Measurements from ENCODE around the gene RBMS3. TPM values are rescaled to one million over a fixed set of nuclear protein-coding genes. Genes with fewer than 3 reads are reported as not detected.
A peak's percentile ranks its signal among the peaks of the same experiment; 100 is the strongest.

The RBMS3 gene
- total RNA-seq, 1 experiment from 2014 or later, result 7.4 TPM

GRCh38 chr3:29635888-29636287 is 355.0 kb downstream of the RBMS3 start:
- no peak for DNase-seq
- Histone ChIP-seq H3K4me1 (no peaks in the 10 kb centered on the region), H3K9me3 (no peaks in the 10 kb centered on the region), H3K36me3 (ENCODE audit: control insufficient read depth, insufficient read depth, low read length) (no peaks in the 10 kb centered on the region), H3K4me3 (ENCODE audit: low read depth, low read length) (no peak overlapping the region), H3K27me3 (replicated peaks; ENCODE audit: control insufficient read depth, insufficient read depth, low read length) (no peaks in the 10 kb centered on the region)
- TF ChIP-seq, protein P1, sequence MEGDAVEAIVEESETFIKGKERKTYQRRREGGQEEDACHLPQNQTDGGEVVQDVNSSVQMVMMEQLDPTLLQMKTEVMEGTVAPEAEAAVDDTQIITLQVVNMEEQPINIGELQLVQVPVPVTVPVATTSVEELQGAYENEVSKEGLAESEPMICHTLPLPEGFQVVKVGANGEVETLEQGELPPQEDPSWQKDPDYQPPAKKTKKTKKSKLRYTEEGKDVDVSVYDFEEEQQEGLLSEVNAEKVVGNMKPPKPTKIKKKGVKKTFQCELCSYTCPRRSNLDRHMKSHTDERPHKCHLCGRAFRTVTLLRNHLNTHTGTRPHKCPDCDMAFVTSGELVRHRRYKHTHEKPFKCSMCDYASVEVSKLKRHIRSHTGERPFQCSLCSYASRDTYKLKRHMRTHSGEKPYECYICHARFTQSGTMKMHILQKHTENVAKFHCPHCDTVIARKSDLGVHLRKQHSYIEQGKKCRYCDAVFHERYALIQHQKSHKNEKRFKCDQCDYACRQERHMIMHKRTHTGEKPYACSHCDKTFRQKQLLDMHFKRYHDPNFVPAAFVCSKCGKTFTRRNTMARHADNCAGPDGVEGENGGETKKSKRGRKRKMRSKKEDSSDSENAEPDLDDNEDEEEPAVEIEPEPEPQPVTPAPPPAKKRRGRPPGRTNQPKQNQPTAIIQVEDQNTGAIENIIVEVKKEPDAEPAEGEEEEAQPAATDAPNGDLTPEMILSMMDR (IDR thresholded peaks at IDR 0.05; ENCODE audit: insufficient read depth in 1 of 2, low read depth in 1 of 2, low read length in 1 of 2, severe bottlenecking in 1 of 2, unreplicated experiment in 1 of 2), result no peak
- Mint-ChIP-seq H3K36me3 (ENCODE audit: insufficient read depth, unreplicated experiment) (no peaks in the 10 kb centered on the region), H3K4me3 (ENCODE audit: unreplicated experiment) (no peak overlapping the region), H3K27ac (ENCODE audit: unreplicated experiment) (no peak overlapping the region), H3K4me1 (ENCODE audit: low read depth, unreplicated experiment) (peaks cover 13% of the 10 kb centered on the region), H3K27me3 (ENCODE audit: insufficient read depth, unreplicated experiment) (no peaks in the 10 kb centered on the region), H3K9me3 (ENCODE audit: unreplicated experiment) (peaks cover 14% of the 10 kb centered on the region)
- POLR2A ChIA-PET, result no interaction called here
- intact Hi-C loops (cut with micrococcal nuclease; ENCODE audit: unreplicated experiment), result no loop called here
- no TSS peak for BruUV-seq (replicated peaks)
- CTCF ChIA-PET, result no interaction called here

DNA sequence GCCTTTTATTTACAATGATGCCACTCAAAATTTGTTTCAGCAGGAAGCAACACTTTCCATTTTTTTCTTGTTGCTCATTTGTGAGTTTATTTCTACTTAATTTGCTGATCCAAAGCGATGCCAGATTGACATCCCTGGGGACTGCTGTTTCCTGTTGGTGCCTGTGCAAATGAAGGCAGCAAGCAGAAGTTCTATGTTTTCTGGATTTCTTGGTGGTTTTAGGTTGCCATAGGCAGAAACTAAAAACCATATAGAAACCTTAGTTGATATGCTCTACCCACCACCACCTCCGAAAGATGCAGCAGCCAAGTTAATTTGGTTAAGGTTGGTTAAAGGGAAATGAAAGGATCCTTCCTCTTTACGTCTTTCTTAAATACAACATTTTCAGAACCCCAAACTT is 356.2 kb downstream of the RBMS3 start:
- peaks cover 13% of the 10 kb centered on the region for H3K4me1 Mint-ChIP-seq (ENCODE audit: low read depth, unreplicated experiment)
- TF ChIP-seq, protein P1 (IDR thresholded peaks at IDR 0.05; ENCODE audit: insufficient read depth in 1 of 2, low read depth in 1 of 2, low read length in 1 of 2, severe bottlenecking in 1 of 2, unreplicated experiment in 1 of 2), result no peak
- ChIA-PET POLR2A (no interaction called here), CTCF (no interaction called here)
- no peaks in the 10 kb centered on the region for H3K9me3 ChIP-seq
- H3K9me3 Mint-ChIP-seq (ENCODE audit: unreplicated experiment), result peaks cover 14% of the 10 kb centered on the region
- BruUV-seq (replicated peaks), result no TSS peak
- no peaks in the 10 kb centered on the region for H3K36me3 ChIP-seq (ENCODE audit: control insufficient read depth, insufficient read depth, low read length)
- H3K4me3 Mint-ChIP-seq (ENCODE audit: unreplicated experiment), result no peak overlapping the region
- intact Hi-C loops (cut with micrococcal nuclease; ENCODE audit: unreplicated experiment), result no loop called here
- no peak overlapping the region for H3K27ac Mint-ChIP-seq (ENCODE audit: unreplicated experiment)
- H3K27me3 ChIP-seq (replicated peaks; ENCODE audit: control insufficient read depth, insufficient read depth, low read length), result no peaks in the 10 kb centered on the region
- H3K36me3 Mint-ChIP-seq (ENCODE audit: insufficient read depth, unreplicated experiment), result no peaks in the 10 kb centered on the region
- H3K4me3 ChIP-seq (ENCODE audit: low read depth, low read length), result no peak overlapping the region
- no peak for DNase-seq
- H3K27me3 Mint-ChIP-seq (ENCODE audit: insufficient read depth, unreplicated experiment), result no peaks in the 10 kb centered on the region
- H3K4me1 ChIP-seq, result no peaks in the 10 kb centered on the region

- TF ChIP-seq, protein P1 (IDR thresholded peaks at IDR 0.05; ENCODE audit: insufficient read depth in 1 of 2, low read depth in 1 of 2, low read length in 1 of 2, severe bottlenecking in 1 of 2, unreplicated experiment in 1 of 2), result no peak
- Mint-ChIP-seq H3K27me3 (ENCODE audit: insufficient read depth, unreplicated experiment) (no peaks in the 10 kb centered on the region), H3K4me1 (ENCODE audit: low read depth, unreplicated experiment) (peaks cover 13% of the 10 kb centered on the region), H3K9me3 (ENCODE audit: unreplicated experiment) (peaks cover 14% of the 10 kb centered on the region), H3K27ac (ENCODE audit: unreplicated experiment) (no peak overlapping the region), H3K4me3 (ENCODE audit: unreplicated experiment) (no peak overlapping the region), H3K36me3 (ENCODE audit: insufficient read depth, unreplicated experiment) (no peaks in the 10 kb centered on the region)
- H3K36me3 ChIP-seq (ENCODE audit: control insufficient read depth, insufficient read depth, low read length), result no peaks in the 10 kb centered on the region
- intact Hi-C loops (cut with micrococcal nuclease; ENCODE audit: unreplicated experiment), result no loop called here
- ChIA-PET CTCF (no interaction called here), POLR2A (no interaction called here)
- H3K4me1 ChIP-seq, result no peaks in the 10 kb centered on the region
- H3K9me3 ChIP-seq, result no peaks in the 10 kb centered on the region
- no TSS peak for BruUV-seq (replicated peaks)
- DNase-seq, result peak in 1 of 2 experiments; percentile 2
- no peaks in the 10 kb centered on the region for H3K27me3 ChIP-seq (replicated peaks; ENCODE audit: control insufficient read depth, insufficient read depth, low read length)
- H3K4me3 ChIP-seq (ENCODE audit: low read depth, low read length), result no peak overlapping the region
Observed at GRCh38 chr3:29639578-29640290, 358.9 kb downstream of the RBMS3 start.

Data from Caco-2 (cell line).